Endothelial cell of umbilical vein (primary cell): ENCODE results near the gene IL6ST. TPM values are rescaled to one million over a fixed set of nuclear protein-coding genes. Genes with fewer than 3 reads are reported as not detected.

Experiments
- BruUV-seq: library from RNA; stranded (reverse); fragments of 400-500 nt; replicated peaks from 2 replicates; lab custom pipeline; 2021; lab: Mats Ljungman, UMichigan
- CTCF ChIA-PET: fragments of 300-600, 350-600 bp; sonication (Branson Sonifier 250); formaldehyde crosslinking; loops from one replicate; lab custom pipeline; 2021; ENCODE audit warnings: antibody characterized with exemption, inconsistent platforms; lab: Charles Lee
- POLR2A ChIA-PET: fragments of 300-600, 350-600 bp; sonication (Branson Sonifier 250); formaldehyde crosslinking; loops from one replicate; lab custom pipeline; 2021; ENCODE audit warnings: antibody characterized with exemption, inconsistent platforms; lab: Charles Lee
- DNase-seq: peaks from one replicate; pipeline ENCODE4 v3.0.0-alpha.2; 2011; ENCODE audit warnings: low read depth, low spot score
- FAIRE-seq: peaks from 2 replicates; lab custom pipeline; 2011; peaks lifted over from hg19 to GRCh38; lab: Jason Lieb, UNC
- H2AFZ ChIP-seq: 2 replicates; pipeline ENCODE4 v1.6.0; 2012; ENCODE audit warnings: low read depth, low read length, control low read depth, inconsistent platforms
- H3K27ac ChIP-seq: 2 replicates; pipeline ENCODE4 v1.5.1; 2011; ENCODE audit warnings: low read depth, mild to moderate bottlenecking, control low read depth, low read length, moderate library complexity; ENCODE audit not compliant: insufficient read depth
- H3K27me3 ChIP-seq, 2 experiments: 2 replicates each; pipeline versions ENCODE4 v1.6.0 to v1.6.1; 2011; ENCODE audit warnings: low read length in 2 of 2, mixed read lengths in 1 of 2; ENCODE audit not compliant: control insufficient read depth in 2 of 2, insufficient read depth in 2 of 2
- H3K36me3 ChIP-seq, 2 experiments: 2 replicates in 1 of 2; 3 replicates in 1 of 2; pipeline ENCODE4 v1.5.1; 2011; ENCODE audit warnings: low read length in 2 of 2, mild to moderate bottlenecking in 1 of 2, moderate library complexity in 1 of 2; ENCODE audit not compliant: control insufficient read depth in 2 of 2, insufficient read depth in 2 of 2; ENCODE audit errors: extremely low read depth in 1 of 2
- H3K4me1 ChIP-seq: 3 replicates; pipeline ENCODE4 v1.5.1; 2011; ENCODE audit warnings: mild to moderate bottlenecking, low read length; ENCODE audit not compliant: control insufficient read depth, insufficient read depth; ENCODE audit errors: extremely low read depth
- H3K4me2 ChIP-seq: 2 replicates; pipeline ENCODE4 v1.6.1; 2011; ENCODE audit warnings: low read length, control low read depth, mixed read lengths; ENCODE audit not compliant: insufficient read depth
- H3K4me3 ChIP-seq, 3 experiments: fragments of 200-600 bp in 1 of 3; sonication (generic), shearing (Covaris generic) in 1 of 3; replicated peaks in 1 of 3; 2 replicates each; pipeline ENCODE4 v1.5.1; 2011 to 2016; ENCODE audit warnings: control low read depth in 3 of 3, low read length in 3 of 3, mild to moderate bottlenecking in 2 of 3, inconsistent platforms in 1 of 3, low read depth in 1 of 3, moderate library complexity in 1 of 3; ENCODE audit not compliant: insufficient read depth in 1 of 3
- H3K79me2 ChIP-seq: 2 replicates; pipeline ENCODE4 v1.6.0; 2012; ENCODE audit warnings: low read length, inconsistent platforms; ENCODE audit not compliant: control insufficient read depth, insufficient read depth
- H3K9ac ChIP-seq: replicated peaks from 2 replicates; pipeline ENCODE3; 2011; ENCODE audit warnings: low read length, control low read depth; ENCODE audit not compliant: insufficient read depth; ENCODE audit errors: extremely low read depth
- H3K9me1 ChIP-seq: replicated peaks from 3 replicates; pipeline ENCODE4 v1.6.0; 2011; ENCODE audit warnings: mild to moderate bottlenecking, low read length; ENCODE audit not compliant: control insufficient read depth, insufficient read depth; ENCODE audit errors: extremely low read depth
- H3K9me3 ChIP-seq: replicated peaks from 2 replicates; pipeline ENCODE4 v1.5.1; 2012; ENCODE audit warnings: low read length, inconsistent platforms; ENCODE audit not compliant: control insufficient read depth, insufficient read depth
- H4K20me1 ChIP-seq: replicated peaks from 2 replicates; pipeline ENCODE3; 2011; ENCODE audit warnings: mild to moderate bottlenecking, low read length; ENCODE audit not compliant: control insufficient read depth, insufficient read depth; ENCODE audit errors: extremely low read depth
- CTCF ChIP-seq, 2 donors: IDR thresholded peaks; 1 replicate in 1 of 2; 2 replicates in 1 of 2; pipeline ENCODE4 v1.5.1; 2011; ENCODE audit warnings: low read length in 2 of 2, mild to moderate bottlenecking in 2 of 2, moderate library complexity in 2 of 2, control low read depth in 1 of 2, inconsistent platforms in 1 of 2, low read depth in 1 of 2; ENCODE audit not compliant: insufficient read depth in 1 of 2; ENCODE audit errors: extremely low read depth in 1 of 2
- EZH2 ChIP-seq: IDR thresholded peaks from 2 replicates; pipeline ENCODE4 v1.6.1; 2012; ENCODE audit warnings: borderline replicate concordance, low read depth, mild to moderate bottlenecking, moderate library complexity, low read length, inconsistent platforms; ENCODE audit not compliant: severe bottlenecking
- FOS ChIP-seq: IDR thresholded peaks from 2 replicates; pipeline ENCODE4 v1.6.1; 2011; ENCODE audit warnings: mild to moderate bottlenecking, low read length, moderate library complexity, borderline replicate concordance; ENCODE audit not compliant: insufficient read depth
- GATA2 ChIP-seq: IDR thresholded peaks from 2 replicates; pipeline ENCODE4 v1.7.0; 2011; ENCODE audit warnings: low read depth, mild to moderate bottlenecking, moderate library complexity, mixed read lengths, low read length; ENCODE audit not compliant: insufficient read length, insufficient read depth
- JUN ChIP-seq: IDR thresholded peaks from 2 replicates; pipeline ENCODE4 v1.6.1; 2011; ENCODE audit warnings: borderline replicate concordance, low read depth; ENCODE audit not compliant: insufficient read length, insufficient read depth
- MAX ChIP-seq: IDR thresholded peaks from 2 replicates; pipeline ENCODE4 v1.6.1; 2011; ENCODE audit not compliant: insufficient read depth, insufficient read length
- MYC ChIP-seq: IDR thresholded peaks from one replicate; pipeline ENCODE4 v1.6.1; 2011; ENCODE audit warnings: mild to moderate bottlenecking, low read depth, low read length
- POLR2A ChIP-seq: IDR thresholded peaks from 2 replicates; pipeline ENCODE4 v1.6.1; 2012; ENCODE audit warnings: low read depth, mild to moderate bottlenecking, control low read depth, low read length
- POLR2AphosphoS5 ChIP-seq: IDR thresholded peaks from 2 replicates; pipeline ENCODE4 v1.6.1; 2012; ENCODE audit warnings: low read depth, mild to moderate bottlenecking, control low read depth, low read length, moderate library complexity; ENCODE audit not compliant: insufficient read depth
- dilution Hi-C: fragments of 300-500 bp; cut with MboI; formaldehyde crosslinking; loops from one replicate; pipeline ENCODE4 v1.15.0; 2019; ENCODE audit warnings: low sequenced_read_pairs; ENCODE audit not compliant: extremely low pct_ligation_motif_present
- intact Hi-C: fragments of 100-400 bp; cut with micrococcal nuclease; formaldehyde crosslinking; loops from one replicate; pipeline ENCODE4 v1.10.0; 2022
- polyA plus RNA-seq, 4 experiments: library from polyadenylated mRNA; depleted of rRNA in 3 of 4; stranded (reverse) in 3 of 4; unstranded in 1 of 4; fragments of >200 nt; gene quantifications; 2 replicates each; pipeline versions ENCODE4 v1.2.1 to v1.2.3, GENCODE V29; 2011 to 2012; ENCODE audit warnings: missing spikeins in 1 of 4
- total RNA-seq: library from RNA; stranded (reverse); gene quantifications from 2 replicates; pipeline ENCODE4 v1.2.3, GENCODE V29; 2021

The IL6ST gene
- total and polyA plus RNA-seq, 2 donors (not counting 3 experiments of a cell fraction or from before 2014, with no cell fraction given): 135 to 345 TPM

GRCh38 chr5:55924744-55925143 is 70.0 kb downstream of the IL6ST start:
- BruUV-seq: no TSS peak
- Histone ChIP-seq H3K9me3 (no peaks in the 10 kb centered on the region), H3K9ac (no peak overlapping the region), H4K20me1 (no peaks in the 10 kb centered on the region), H3K4me1 (peaks cover 38% of the 10 kb centered on the region), H3K4me2 (no peak overlapping the region), H3K79me2 (no peaks in the 10 kb centered on the region), H2AFZ (no peak overlapping the region), H3K36me3 (no peaks in the 10 kb centered on the region), H3K27ac (no peak overlapping the region), H3K4me3 (no peak overlapping the region), H3K27me3 (no peaks in the 10 kb centered on the region), H3K9me1 (no peaks in the 10 kb centered on the region)
- POLR2A ChIA-PET: no interaction called here
- intact Hi-C loops (loop anchor here (5.0 to 10.0 kb wide), 4 partner anchors 390 to 752 kb away; partner anchors contain the start of genes CDC20B and PLPP1), dilution Hi-C loops (no loop called here)
- DNase-seq: no peak
- no peak for FAIRE-seq
- CTCF ChIA-PET: interaction anchor here (2.2 kb wide), 1 partner anchor 8 kb away, joined by 8 read pairs; no protein-coding TSS in a partner anchor
- TF ChIP-seq POLR2AphosphoS5 (no peak), MYC (no peak), GATA2 (no peak), MAX (no peak), POLR2A (no peak), EZH2 (no peak), JUN (no peak), FOS (no peak), CTCF (IDR thresholded peaks at IDR 0.05; ENCODE audit: extremely low read depth in 1 of 2, insufficient read depth in 1 of 2, low read depth in 1 of 2, low read length in 2 of 2) (no peak)
